Neural crest cell (in vitro differentiated cells): ENCODE results near the gene AXDND1. TPM values are rescaled to one million over a fixed set of nuclear protein-coding genes. Genes with fewer than 3 reads are reported as not detected.

Experiments
- DNase-seq: peaks from one replicate; pipeline ENCODE4 v3.0.0; 2021; ENCODE audit warnings: low read depth, mixed read lengths, low spot score
- H3K27ac Mint-ChIP-seq: one replicate; pipeline ENCODE4 v1.8.0; 2021; ENCODE audit warnings: mild to moderate bottlenecking, mixed read lengths; ENCODE audit not compliant: unreplicated experiment
- H3K27me3 Mint-ChIP-seq: 2 replicates; pipeline ENCODE4 v1.8.0; 2021; ENCODE audit warnings: low read depth, mild to moderate bottlenecking, mixed read lengths
- H3K36me3 Mint-ChIP-seq: 2 replicates; pipeline ENCODE4 v1.8.0; 2021; ENCODE audit warnings: low read depth, mild to moderate bottlenecking, mixed read lengths
- H3K4me1 Mint-ChIP-seq: 2 replicates; pipeline ENCODE4 v1.8.0; 2021; ENCODE audit warnings: mixed read lengths
- H3K4me3 Mint-ChIP-seq: one replicate; pipeline ENCODE4 v1.8.0; 2021; ENCODE audit warnings: mild to moderate bottlenecking, mixed read lengths
- H3K9me3 Mint-ChIP-seq: 2 replicates; pipeline ENCODE4 v1.8.0; 2021; ENCODE audit warnings: mixed read lengths
- total RNA-seq: library from RNA; stranded (reverse); gene quantifications from 2 replicates; pipeline ENCODE4 v1.2.1, GENCODE V29; 2021
- TF ChIP-seq, protein P1 (sequence below): fragments of 200-600 bp; sonication (generic); conservative IDR thresholded peaks from 2 replicates; pipeline ENCODE4 v1.5.0; 2021; ENCODE audit warnings: antibody characterized with exemption, mild to moderate bottlenecking

The AXDND1 gene
- total RNA-seq, 1 donor from 2014 or later: 0.86 TPM

DNA sequence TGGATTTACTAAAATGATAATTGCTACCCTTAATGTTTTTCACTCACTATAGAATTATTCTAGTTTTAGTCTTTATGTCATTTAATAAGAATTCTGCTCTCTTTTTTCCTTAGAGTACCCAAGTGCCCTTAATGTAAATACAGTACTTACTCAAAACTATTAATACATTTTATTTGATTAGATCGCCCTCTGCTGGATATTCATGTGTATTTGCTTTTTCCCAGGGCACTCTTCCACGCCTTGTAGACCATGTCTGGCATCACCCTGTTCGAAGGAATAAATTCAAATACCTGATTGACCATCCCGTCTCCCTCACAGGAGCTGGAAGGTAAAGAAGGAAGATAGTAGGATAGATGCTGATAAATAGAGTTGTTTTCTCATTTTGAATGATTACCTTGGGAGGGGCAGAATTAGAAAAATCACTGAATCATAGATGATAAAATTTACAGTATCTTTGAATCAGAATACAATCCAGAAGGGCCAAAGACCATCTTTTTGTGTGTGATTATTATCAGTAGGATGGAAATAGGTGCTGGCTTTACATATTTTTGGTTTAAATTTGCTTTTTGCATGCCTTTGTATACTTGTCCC lies 4.1 kb downstream of the AXDND1 start:
- Mint-ChIP-seq H3K27me3 (peaks cover 8% of the 10 kb centered on the region), H3K9me3 (no peaks in the 10 kb centered on the region)
- DNase-seq: peak; percentile 25

DNA sequence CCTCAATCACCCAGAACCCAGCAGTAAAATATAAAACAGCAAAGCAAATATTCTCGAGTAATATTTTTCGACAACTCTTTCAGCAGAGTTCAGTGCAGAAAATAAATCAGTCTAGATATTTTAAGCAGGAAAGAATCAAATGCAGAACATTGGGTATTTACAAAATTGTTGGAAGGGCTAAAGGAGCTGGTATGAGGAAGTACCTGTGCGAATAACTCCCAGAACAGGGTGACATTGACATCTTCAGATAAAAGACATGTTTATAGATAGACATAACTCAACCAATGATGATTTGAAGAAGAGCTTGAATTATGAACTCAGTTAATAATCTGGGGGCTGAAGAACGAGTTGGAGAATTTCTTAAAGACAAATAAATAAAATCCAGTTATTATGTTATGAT lies 6.4 kb downstream of the AXDND1 start:
- no peak overlapping the region for H3K4me3 Mint-ChIP-seq
- H3K27me3 Mint-ChIP-seq: peaks cover 8% of the 10 kb centered on the region
- no peak for DNase-seq

More for the DNA sequence above, 4.1 kb downstream of the AXDND1 start:
- H3K27ac Mint-ChIP-seq: no peak overlapping the region
- H3K4me1 Mint-ChIP-seq: peaks cover 14% of the 10 kb centered on the region
- peak overlapping the region; percentile 62 for H3K4me3 Mint-ChIP-seq
- TF ChIP-seq, protein P1, sequence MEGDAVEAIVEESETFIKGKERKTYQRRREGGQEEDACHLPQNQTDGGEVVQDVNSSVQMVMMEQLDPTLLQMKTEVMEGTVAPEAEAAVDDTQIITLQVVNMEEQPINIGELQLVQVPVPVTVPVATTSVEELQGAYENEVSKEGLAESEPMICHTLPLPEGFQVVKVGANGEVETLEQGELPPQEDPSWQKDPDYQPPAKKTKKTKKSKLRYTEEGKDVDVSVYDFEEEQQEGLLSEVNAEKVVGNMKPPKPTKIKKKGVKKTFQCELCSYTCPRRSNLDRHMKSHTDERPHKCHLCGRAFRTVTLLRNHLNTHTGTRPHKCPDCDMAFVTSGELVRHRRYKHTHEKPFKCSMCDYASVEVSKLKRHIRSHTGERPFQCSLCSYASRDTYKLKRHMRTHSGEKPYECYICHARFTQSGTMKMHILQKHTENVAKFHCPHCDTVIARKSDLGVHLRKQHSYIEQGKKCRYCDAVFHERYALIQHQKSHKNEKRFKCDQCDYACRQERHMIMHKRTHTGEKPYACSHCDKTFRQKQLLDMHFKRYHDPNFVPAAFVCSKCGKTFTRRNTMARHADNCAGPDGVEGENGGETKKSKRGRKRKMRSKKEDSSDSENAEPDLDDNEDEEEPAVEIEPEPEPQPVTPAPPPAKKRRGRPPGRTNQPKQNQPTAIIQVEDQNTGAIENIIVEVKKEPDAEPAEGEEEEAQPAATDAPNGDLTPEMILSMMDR: peak; percentile 85
- peaks cover 2% of the 10 kb centered on the region for H3K36me3 Mint-ChIP-seq

DNA sequence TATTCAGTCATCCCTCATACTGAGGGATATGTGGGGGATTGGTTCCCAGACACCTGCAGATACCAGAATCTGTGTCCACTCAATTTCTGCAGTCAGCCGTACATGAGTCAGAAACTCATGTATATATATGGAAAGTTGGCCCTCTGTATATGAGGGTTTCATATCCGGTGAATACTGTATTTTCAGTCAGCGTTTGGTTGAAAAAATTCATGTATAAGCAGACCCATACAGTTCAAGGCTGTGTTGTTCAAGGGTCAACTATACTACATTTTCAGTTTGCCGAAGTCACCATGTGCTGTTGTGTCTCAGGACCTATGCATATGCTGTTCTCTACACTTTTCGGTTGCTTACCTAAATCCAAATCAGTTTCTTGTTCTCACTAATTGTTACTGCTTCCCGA lies 10.5 kb downstream of the AXDND1 start:
- Mint-ChIP-seq H3K27me3 (no peaks in the 10 kb centered on the region), H3K4me1 (no peaks in the 10 kb centered on the region), H3K9me3 (no peaks in the 10 kb centered on the region), H3K27ac (no peak overlapping the region), H3K4me3 (no peak overlapping the region), H3K36me3 (peaks cover 2% of the 10 kb centered on the region)
- no peak for DNase-seq
- TF ChIP-seq, protein P1: no peak

More for the DNA sequence above, 6.4 kb downstream of the AXDND1 start:
- Mint-ChIP-seq H3K4me1 (no peaks in the 10 kb centered on the region), H3K9me3 (no peaks in the 10 kb centered on the region), H3K36me3 (peaks cover 2% of the 10 kb centered on the region), H3K27ac (no peak overlapping the region)
- TF ChIP-seq, protein P1: no peak

DNA sequence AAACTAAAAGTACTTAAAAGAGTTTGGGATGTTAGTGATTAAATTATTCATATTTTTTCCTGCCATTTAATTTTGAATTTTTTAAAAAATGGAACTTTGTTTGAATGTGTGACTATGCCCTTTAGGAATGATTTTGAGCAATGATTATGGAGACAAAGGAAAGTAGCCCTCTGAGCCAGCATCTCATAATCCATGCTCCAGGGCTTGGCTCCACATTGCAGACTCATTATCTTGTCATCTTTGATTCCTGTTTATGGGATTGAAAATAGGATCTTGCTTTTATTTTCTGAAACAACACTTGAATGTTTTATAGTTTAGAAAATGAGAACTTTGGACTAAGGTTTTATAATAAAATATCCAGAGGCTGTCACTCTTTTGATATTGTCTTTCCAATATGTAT lies 14.5 kb downstream of the AXDND1 start:
- no peak overlapping the region for H3K4me3 Mint-ChIP-seq
- H3K9me3 Mint-ChIP-seq: no peaks in the 10 kb centered on the region
- TF ChIP-seq, protein P1: no peak
- H3K36me3 Mint-ChIP-seq: no peaks in the 10 kb centered on the region
- no peak for DNase-seq
- H3K4me1 Mint-ChIP-seq: no peaks in the 10 kb centered on the region
- H3K27ac Mint-ChIP-seq: no peak overlapping the region
- H3K27me3 Mint-ChIP-seq: no peaks in the 10 kb centered on the region

DNA sequence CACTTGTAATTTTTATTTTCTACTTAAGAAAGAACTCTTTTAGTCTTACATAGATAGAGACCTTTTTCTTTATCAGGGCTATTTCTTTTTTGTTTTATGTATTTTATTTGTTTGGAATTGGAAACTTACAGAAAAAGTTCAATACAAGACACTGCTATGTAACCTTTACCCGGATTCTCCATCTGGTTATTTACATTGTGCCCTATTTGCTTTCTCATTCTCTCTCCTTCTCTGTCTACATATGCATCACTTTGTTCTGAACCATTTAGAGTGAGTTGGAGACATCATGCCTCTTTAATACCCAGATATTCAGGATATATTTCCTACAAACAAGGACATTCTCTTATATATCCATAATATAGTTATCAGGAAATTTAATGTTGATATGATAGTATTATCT lies 18.3 kb downstream of the AXDND1 start:
- TF ChIP-seq, protein P1: no peak
- DNase-seq: no peak
- Mint-ChIP-seq H3K27ac (no peak overlapping the region), H3K4me3 (no peak overlapping the region), H3K36me3 (no peaks in the 10 kb centered on the region), H3K4me1 (no peaks in the 10 kb centered on the region), H3K9me3 (no peaks in the 10 kb centered on the region), H3K27me3 (no peaks in the 10 kb centered on the region)
